ENCODE data around the gene HOMER2.
"Not testable (repeated sequence)": the region's sequence is repeated elsewhere in the genome, so short reads cannot be mapped to it uniquely, and the experiment has no call there.

The HOMER2 gene

DNA sequence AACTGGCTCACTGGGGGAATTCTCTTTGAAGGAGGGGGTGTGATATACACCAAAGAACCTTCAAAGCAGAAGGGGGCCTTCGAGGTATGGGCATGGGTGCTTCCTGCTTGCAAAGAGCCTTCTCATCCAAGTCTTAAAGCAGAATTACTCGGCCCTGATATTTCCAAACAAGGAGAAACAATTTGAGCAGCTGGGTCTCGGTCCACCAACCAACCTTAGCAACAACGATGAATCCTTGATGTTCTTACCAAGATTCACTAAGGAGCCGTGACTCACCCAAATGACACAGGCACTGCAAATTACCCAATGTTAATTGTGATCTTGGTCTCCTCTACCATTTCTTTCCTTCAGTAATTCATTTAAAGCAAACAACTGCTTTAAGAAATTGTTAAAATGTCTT, 7.7 kb downstream of the HOMER2 start:
- no peaks in the 10 kb centered on the region for H3K36me3 ChIP-seq (ENCODE audit: insufficient read depth, low read length)
- no peak overlapping the region for H3K27ac ChIP-seq (ENCODE audit: low read depth, low read length)
- WGBS, result 82% methylated on average over 5 of the region's 5 CpGs
- no peak overlapping the region for H3K4me3 ChIP-seq (ENCODE audit: low read length)
- no peaks in the 10 kb centered on the region for H3K9me3 ChIP-seq (ENCODE audit: insufficient read depth, low read depth, low read length)
- no peak overlapping the region for H3K9ac ChIP-seq (ENCODE audit: low read depth, low read length)
- 0 out of 2 replicates have a peak, but pooled peaks cover 3% of the 10 kb centered on the region for H3K4me1 ChIP-seq (ENCODE audit: insufficient read depth, low read length)
- H3K27me3 ChIP-seq (ENCODE audit: insufficient read depth, low read length), result peaks cover 12% of the 10 kb centered on the region

DNA sequence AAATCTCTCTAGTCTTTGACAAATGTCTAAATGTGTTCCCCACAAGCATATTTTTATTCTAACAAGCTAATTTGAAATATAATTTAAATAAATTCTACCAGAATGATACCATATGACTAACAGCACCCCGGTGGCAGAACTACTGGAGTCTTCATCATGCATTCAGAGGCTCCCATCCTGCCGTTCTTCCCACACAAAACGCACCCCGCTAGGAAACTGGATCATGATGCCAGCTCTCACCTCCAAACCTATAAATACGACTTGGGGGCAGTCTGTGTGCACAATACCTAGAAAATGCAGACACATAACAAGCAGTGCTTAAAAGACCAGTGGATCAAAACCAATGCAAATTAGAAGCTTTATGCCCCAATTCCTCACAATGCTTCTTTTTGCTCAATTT, 8.5 kb downstream of the HOMER2 start:
- 91% methylated on average over 5 of the region's 5 CpGs for WGBS
- H3K4me3 ChIP-seq (ENCODE audit: low read length), result no peak overlapping the region
- H3K27ac ChIP-seq (ENCODE audit: low read depth, low read length), result no peak overlapping the region

DNA sequence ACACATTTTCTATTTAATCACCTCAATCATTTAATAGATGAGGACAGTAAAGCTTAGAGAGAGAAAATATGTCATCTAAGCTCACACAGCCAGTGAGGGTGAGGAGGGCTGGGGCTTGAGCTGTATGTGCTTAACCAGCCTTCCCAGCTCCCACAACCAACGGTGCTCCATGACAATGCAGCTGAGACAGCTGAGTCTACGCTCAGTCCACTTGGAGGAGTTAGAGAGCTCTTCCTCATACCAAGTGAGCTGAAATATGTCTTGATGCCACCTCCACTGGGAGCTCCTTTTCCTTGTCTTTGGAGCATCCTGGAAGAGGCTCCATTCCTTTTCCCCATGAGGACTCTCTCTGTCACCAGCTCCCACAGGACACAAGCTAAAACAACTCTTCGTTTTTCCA, 9.3 kb downstream of the HOMER2 start:
- WGBS, result 81% methylated on average over 3 of the region's 3 CpGs
- no peak overlapping the region for H3K9ac ChIP-seq (ENCODE audit: low read depth, low read length)
- H3K27me3 ChIP-seq (ENCODE audit: insufficient read depth, low read length), result peaks cover 4% of the 10 kb centered on the region; the same call in 1 of the 2 replicates
- H3K4me3 ChIP-seq (ENCODE audit: low read length), result no peak overlapping the region
- no peaks in the 10 kb centered on the region for H3K36me3 ChIP-seq (ENCODE audit: insufficient read depth, low read length)
- no peak overlapping the region for H3K27ac ChIP-seq (ENCODE audit: low read depth, low read length)
- no peaks in the 10 kb centered on the region for H3K9me3 ChIP-seq (ENCODE audit: insufficient read depth, low read depth, low read length)
- 0 out of 2 replicates have a peak, but pooled peaks cover 3% of the 10 kb centered on the region for H3K4me1 ChIP-seq (ENCODE audit: insufficient read depth, low read length)

More for the DNA sequence above, 8.5 kb downstream of the HOMER2 start:
- no peak overlapping the region for H3K9ac ChIP-seq (ENCODE audit: low read depth, low read length)
- H3K9me3 ChIP-seq (ENCODE audit: insufficient read depth, low read depth, low read length), result no peaks in the 10 kb centered on the region
- H3K4me1 ChIP-seq (ENCODE audit: insufficient read depth, low read length), result 0 out of 2 replicates have a peak, but pooled peaks cover 3% of the 10 kb centered on the region
- peaks cover 4% of the 10 kb centered on the region; the same call in 1 of the 2 replicates for H3K27me3 ChIP-seq (ENCODE audit: insufficient read depth, low read length)
- H3K36me3 ChIP-seq (ENCODE audit: insufficient read depth, low read length), result no peaks in the 10 kb centered on the region

DNA sequence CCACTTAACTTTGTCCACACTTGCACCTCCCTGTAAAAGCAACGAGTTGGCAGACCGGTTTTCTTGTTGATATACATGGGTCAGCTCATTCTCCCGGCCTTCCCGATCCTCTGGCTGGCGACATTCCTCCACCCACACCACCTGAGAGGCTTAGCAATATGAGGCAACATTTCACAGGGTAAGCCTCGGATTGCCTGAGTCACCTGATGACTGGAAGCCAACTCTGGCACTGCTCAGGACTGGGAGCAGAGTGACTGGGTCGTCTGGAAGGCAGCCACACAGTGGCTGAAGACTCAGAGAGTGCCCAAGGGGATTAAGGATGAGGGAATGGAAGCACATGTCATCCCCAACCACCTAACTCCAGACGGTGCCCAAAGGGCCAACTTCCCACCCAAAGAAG, 9.8 kb downstream of the HOMER2 start:
- H3K36me3 ChIP-seq (ENCODE audit: insufficient read depth, low read length), result no peaks in the 10 kb centered on the region
- no peak overlapping the region for H3K4me3 ChIP-seq (ENCODE audit: low read length)
- no peak overlapping the region for H3K27ac ChIP-seq (ENCODE audit: low read depth, low read length)
- no peak overlapping the region for H3K9ac ChIP-seq (ENCODE audit: low read depth, low read length)
- peaks cover 4% of the 10 kb centered on the region; the same call in 1 of the 2 replicates for H3K27me3 ChIP-seq (ENCODE audit: insufficient read depth, low read length)
- H3K9me3 ChIP-seq (ENCODE audit: insufficient read depth, low read depth, low read length), result no peaks in the 10 kb centered on the region
- 0 out of 2 replicates have a peak, but pooled peaks cover 3% of the 10 kb centered on the region for H3K4me1 ChIP-seq (ENCODE audit: insufficient read depth, low read length)
- 92% methylated on average over 7 of the region's 8 CpGs for WGBS

DNA sequence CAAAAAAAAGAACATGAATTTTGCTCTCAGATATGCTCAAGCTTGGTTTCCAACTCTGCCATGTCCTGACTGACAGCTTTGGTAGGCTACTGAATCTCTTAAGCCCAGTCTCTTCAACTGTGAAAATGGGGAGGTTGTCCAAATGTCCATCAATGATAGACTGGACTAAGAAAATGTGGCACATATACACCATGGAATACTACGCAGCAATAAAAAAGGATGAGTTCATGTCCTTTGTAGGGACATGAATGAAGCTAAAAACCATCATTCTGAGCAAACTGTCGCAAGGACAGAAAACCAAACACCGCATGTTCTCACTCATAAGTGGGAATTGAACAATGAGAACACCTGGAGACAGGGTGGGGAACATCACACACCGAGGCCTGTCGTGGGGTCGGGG, 12.8 kb downstream of the HOMER2 start:
- not testable (repeated sequence) for H3K36me3 ChIP-seq (ENCODE audit: insufficient read depth, low read length); H3K4me3 ChIP-seq (ENCODE audit: low read length); H3K27ac ChIP-seq (ENCODE audit: low read depth, low read length); H3K27me3 ChIP-seq (ENCODE audit: insufficient read depth, low read length); H3K9me3 ChIP-seq (ENCODE audit: insufficient read depth, low read depth, low read length); H3K4me1 ChIP-seq (ENCODE audit: insufficient read depth, low read length); H3K9ac ChIP-seq (ENCODE audit: low read depth, low read length)
- 96% methylated on average over 6 of the region's 6 CpGs for whole genome bisulfite sequencing

DNA sequence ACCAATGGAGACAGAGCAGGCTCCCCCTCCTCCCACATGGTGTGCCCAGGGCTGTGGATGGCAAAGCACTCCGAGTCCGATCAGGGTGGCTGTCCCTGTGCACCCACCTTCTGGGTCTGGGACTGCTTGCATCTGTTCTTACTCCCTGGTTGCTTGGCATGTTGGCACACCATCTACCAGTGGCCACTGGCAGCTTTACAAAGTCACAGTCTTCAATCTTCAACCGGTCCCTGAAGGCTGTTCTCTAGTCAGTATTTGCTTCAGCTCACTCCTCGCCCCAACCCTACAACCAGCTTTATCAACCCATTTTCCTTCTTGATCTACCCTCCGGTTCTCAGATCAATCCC, 14.8 kb downstream of the HOMER2 start:
- Histone ChIP-seq H3K9me3 (ENCODE audit: insufficient read depth, low read depth, low read length) (no peaks in the 10 kb centered on the region), H3K27me3 (ENCODE audit: insufficient read depth, low read length) (no peaks in the 10 kb centered on the region), H3K4me1 (ENCODE audit: insufficient read depth, low read length) (no peaks in the 10 kb centered on the region), H3K27ac (ENCODE audit: low read depth, low read length) (no peak overlapping the region), H3K9ac (ENCODE audit: low read depth, low read length) (no peak overlapping the region), H3K36me3 (ENCODE audit: insufficient read depth, low read length) (no peaks in the 10 kb centered on the region), H3K4me3 (ENCODE audit: low read length) (no peak overlapping the region)
- WGBS, result 90% methylated on average over 5 of the region's 5 CpGs

DNA sequence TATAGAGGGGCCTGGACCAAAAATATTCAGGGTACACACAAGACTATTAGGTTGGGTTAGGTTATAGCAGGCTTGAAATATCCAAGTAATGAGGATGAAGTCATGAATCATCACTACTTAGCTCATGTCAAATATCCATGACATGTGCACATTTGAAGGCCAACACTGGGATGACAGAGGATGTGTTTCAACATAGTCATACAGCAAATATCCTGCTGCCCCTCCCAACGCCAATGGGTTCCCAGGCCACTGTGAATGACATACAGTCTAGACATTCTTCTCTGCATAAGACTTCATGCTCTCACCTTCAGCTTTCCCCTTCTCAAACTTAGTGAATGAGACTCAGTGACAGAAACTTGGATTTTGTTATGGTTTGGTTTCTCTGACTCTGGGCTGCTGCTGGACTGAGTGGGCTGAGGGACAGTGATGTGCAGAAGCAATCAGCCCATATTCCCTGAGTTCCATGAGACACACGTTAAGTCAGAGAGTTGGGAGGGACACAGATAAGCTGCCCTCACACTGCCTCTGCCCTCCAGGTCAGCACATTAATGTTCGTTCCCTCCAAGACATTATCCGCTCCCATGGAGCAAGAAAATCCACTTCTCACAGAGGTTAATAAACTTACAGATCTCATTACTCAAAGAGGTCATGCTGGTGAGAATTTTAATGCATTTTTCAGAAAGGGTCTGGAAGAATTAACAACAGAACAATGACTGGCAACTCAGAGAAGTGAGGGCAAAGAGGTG, 15.4 kb downstream of the HOMER2 start:
- H3K27ac ChIP-seq (ENCODE audit: low read depth, low read length), result no peak overlapping the region
- 89% methylated on average over 4 of the region's 4 CpGs for WGBS
- no peak overlapping the region for H3K9ac ChIP-seq (ENCODE audit: low read depth, low read length)
- H3K9me3 ChIP-seq (ENCODE audit: insufficient read depth, low read depth, low read length), result no peaks in the 10 kb centered on the region
- no peaks in the 10 kb centered on the region for H3K4me1 ChIP-seq (ENCODE audit: insufficient read depth, low read length)
- no peaks in the 10 kb centered on the region for H3K27me3 ChIP-seq (ENCODE audit: insufficient read depth, low read length)
- H3K4me3 ChIP-seq (ENCODE audit: low read length), result no peak overlapping the region
- H3K36me3 ChIP-seq (ENCODE audit: insufficient read depth, low read length), result no peaks in the 10 kb centered on the region

DNA sequence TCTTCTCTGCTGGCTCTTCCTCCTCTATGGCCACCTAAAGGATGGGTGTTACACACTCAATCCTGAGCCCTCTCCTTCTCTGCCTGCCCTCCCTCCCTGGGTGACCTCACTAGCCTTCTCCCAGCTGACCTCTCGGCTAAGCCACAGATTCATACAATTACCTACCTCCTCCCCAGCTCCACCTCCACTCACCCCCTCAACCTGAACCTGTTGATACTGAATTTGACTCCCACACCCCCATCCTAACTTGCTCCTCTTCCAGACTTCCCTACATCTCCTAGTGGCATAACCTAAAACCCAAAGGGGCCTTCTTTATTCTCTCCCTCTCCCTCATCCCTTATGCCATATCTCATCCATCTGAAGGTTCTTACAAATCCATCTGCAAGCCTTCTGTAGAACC, 17.1 kb downstream of the HOMER2 start:
- Histone ChIP-seq H3K9me3 (ENCODE audit: insufficient read depth, low read depth, low read length) (no peaks in the 10 kb centered on the region), H3K27ac (ENCODE audit: low read depth, low read length) (no peak overlapping the region), H3K4me3 (ENCODE audit: low read length) (no peak overlapping the region), H3K36me3 (ENCODE audit: insufficient read depth, low read length) (no peaks in the 10 kb centered on the region), H3K9ac (ENCODE audit: low read depth, low read length) (no peak overlapping the region), H3K4me1 (ENCODE audit: insufficient read depth, low read length) (0 out of 2 replicates have a peak, but pooled peaks cover 4% of the 10 kb centered on the region), H3K27me3 (ENCODE audit: insufficient read depth, low read length) (no peaks in the 10 kb centered on the region)
- WGBS, result 91% methylated on average over 1 of the region's 1 CpG

DNA sequence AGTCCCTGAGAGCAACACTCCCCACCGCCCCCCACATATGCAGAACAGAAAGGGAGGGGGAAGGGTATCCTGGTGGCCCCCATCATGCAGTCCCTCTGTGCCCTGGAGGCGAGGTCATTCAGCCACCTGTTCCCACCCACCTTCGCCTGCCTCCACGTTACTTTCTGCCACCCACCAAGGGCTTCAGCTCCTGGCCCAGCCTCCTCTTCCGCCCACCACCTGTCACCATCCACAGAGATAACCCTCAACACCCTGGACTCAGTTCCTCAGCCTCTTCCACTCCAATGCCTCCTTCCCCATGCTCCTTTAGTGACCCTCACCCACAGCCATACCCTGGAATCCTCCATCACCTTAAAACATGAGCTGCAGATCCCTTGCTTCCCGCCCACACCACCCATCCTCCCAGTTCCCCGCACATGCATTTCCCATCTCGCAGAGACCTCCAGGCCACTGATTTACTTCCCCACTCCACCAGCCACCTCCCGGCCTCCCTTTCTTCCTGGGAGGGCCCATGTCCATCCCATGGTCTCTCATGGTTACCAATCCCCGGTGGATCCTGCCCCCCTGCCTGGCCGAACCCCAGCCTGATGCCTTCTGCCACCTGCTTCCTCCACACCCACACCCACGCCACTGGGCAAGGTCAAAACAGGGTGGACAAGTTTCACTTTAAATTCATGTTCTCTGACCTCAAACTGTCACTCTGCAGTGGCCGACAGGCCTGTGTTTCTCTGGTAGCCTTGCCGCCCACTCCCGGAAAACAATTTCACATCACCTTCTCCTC, 18.2 kb downstream of the HOMER2 start:
- 0 out of 2 replicates have a peak, but pooled peaks cover 4% of the 10 kb centered on the region for H3K4me1 ChIP-seq (ENCODE audit: insufficient read depth, low read length)
- 86% methylated on average over 15 of the region's 15 CpGs for WGBS
- no peaks in the 10 kb centered on the region for H3K9me3 ChIP-seq (ENCODE audit: insufficient read depth, low read depth, low read length)
- no peak overlapping the region for H3K9ac ChIP-seq (ENCODE audit: low read depth, low read length)
- no peaks in the 10 kb centered on the region for H3K27me3 ChIP-seq (ENCODE audit: insufficient read depth, low read length)
- H3K36me3 ChIP-seq (ENCODE audit: insufficient read depth, low read length), result no peaks in the 10 kb centered on the region
- no peak overlapping the region for H3K4me3 ChIP-seq (ENCODE audit: low read length)
- H3K27ac ChIP-seq (ENCODE audit: low read depth, low read length), result no peak overlapping the region

DNA sequence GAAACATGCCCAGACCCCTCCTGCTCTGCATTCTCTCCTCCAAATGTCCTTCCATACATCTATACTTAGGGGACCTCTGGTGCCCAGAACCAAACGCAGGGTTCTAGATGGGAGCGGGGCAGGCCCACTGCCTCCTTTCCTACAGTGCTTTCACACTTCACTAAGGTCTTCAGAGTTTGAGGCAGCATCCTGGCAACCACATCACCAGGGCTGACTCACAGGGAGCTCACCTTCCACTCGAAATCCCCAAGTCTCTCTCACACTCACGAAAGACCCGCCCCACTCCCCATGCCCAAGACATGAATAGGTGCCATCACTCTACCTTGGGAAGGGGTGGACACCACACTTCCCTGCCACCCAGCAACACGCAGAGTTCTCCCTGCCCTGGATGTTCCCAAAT, 18.9 kb downstream of the HOMER2 start:
- WGBS, result 88% methylated on average over 6 of the region's 6 CpGs
- H3K36me3 ChIP-seq (ENCODE audit: insufficient read depth, low read length), result no peaks in the 10 kb centered on the region
- H3K4me3 ChIP-seq (ENCODE audit: low read length), result no peak overlapping the region
- no peak overlapping the region for H3K9ac ChIP-seq (ENCODE audit: low read depth, low read length)
- H3K9me3 ChIP-seq (ENCODE audit: insufficient read depth, low read depth, low read length), result no peaks in the 10 kb centered on the region
- H3K4me1 ChIP-seq (ENCODE audit: insufficient read depth, low read length), result 0 out of 2 replicates have a peak, but pooled peaks cover 4% of the 10 kb centered on the region
- no peaks in the 10 kb centered on the region for H3K27me3 ChIP-seq (ENCODE audit: insufficient read depth, low read length)
- no peak overlapping the region for H3K27ac ChIP-seq (ENCODE audit: low read depth, low read length)

DNA sequence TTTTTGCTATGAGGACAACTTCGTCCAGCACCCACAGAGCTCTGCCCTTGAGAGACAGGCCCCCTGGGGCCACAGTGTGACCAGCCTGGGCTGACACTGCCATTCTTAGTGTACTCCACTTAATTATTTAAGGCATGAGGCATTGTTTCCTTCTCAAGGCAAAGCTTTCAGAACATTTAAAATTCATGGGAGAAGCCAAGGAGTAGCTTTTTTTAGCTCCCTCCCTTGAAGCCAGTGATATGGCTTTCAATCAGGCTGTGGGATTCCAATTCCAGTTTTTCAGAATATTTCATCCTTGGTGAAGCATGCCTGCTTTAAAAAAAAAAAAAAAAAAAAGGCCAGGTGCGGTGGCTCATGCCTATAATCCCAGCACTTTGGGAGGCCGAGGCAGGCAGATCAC, 21.3 kb downstream of the HOMER2 start:
- no peaks in the 10 kb centered on the region for H3K9me3 ChIP-seq (ENCODE audit: insufficient read depth, low read depth, low read length)
- WGBS, result 74% methylated on average over 1 of the region's 3 CpGs
- H3K4me3 ChIP-seq (ENCODE audit: low read length), result no peak overlapping the region
- H3K9ac ChIP-seq (ENCODE audit: low read depth, low read length), result no peak overlapping the region
- 0 out of 2 replicates have a peak, but pooled peaks cover 4% of the 10 kb centered on the region for H3K4me1 ChIP-seq (ENCODE audit: insufficient read depth, low read length)
- no peak overlapping the region for H3K27ac ChIP-seq (ENCODE audit: low read depth, low read length)
- no peaks in the 10 kb centered on the region for H3K27me3 ChIP-seq (ENCODE audit: insufficient read depth, low read length)
- no peaks in the 10 kb centered on the region for H3K36me3 ChIP-seq (ENCODE audit: insufficient read depth, low read length)

Measured in HUES64 (cell line).